Activated gamma-delta T cell (primary cell): ENCODE measurements around the gene FCHSD2.
"Not testable (repeated sequence)": the region's sequence is repeated elsewhere in the genome, so short reads cannot be mapped to it uniquely, and the experiment has no call there.

ENCODE experiments used
- DNase-seq: peaks from one replicate; lab custom pipeline; 2025; lab: John Stamatoyannopoulos, UW

FCHSD2 gene

GRCh38 chr11:72792437-72793021 is 349.6 kb downstream of the FCHSD2 start:
- no peak for DNase-seq

- DNase-seq: not testable (repeated sequence)
These were observed 350.9 kb downstream of the FCHSD2 start for GRCh38 chr11:72791228-72791627.

GRCh38 chr11:72789493-72790131 is 352.5 kb downstream of the FCHSD2 start:
- DNase-seq: no peak

GRCh38 chr11:72788241-72788640 is 353.9 kb downstream of the FCHSD2 start:
- DNase-seq: no peak

- DNase-seq: no peak
These were observed 354.7 kb downstream of the FCHSD2 start for GRCh38 chr11:72787216-72788104.
